ENCODE results near the gene PIGW. TPM values are rescaled to one million over a fixed set of nuclear protein-coding genes. Genes with fewer than 3 reads are reported as not detected.

The PIGW gene
- total and polyA plus RNA-seq, 2 of the 8 experiments (the other 6 are each of a cell fraction or from before 2014, with no cell fraction given) = 12.1 to 28.9 TPM

DNA sequence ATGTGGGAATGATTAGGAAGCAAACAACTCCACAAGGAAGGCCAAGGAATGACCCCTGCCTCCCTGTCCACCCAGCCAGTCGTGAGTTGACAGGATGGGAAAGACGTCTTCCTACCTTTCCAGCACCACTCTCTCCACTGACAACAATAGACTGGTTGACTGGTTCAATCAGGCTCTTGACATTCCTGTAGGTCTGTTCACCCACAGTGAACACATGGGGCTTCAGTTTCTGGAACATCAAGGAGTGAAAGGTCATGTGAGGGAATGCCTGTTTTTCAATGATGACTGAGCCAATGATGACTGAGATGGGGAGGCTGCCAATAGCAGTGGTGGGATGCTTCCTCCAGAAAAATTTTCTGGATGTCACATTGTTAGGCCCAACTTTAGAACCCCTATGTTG is 9.7 kb upstream of the PIGW start (continued):
- TF ChIP-seq GTF2F1 (IDR thresholded peaks at IDR 0.05; ENCODE audit: borderline replicate concordance, low read depth, low read length) = no peak
- TF ChIP-seq POLR2AphosphoS5 (IDR thresholded peaks at IDR 0.05; ENCODE audit: low read depth, low read length) = no peak

Measured in H1 (cell line).